Measurements from ENCODE around the gene VPS54.
"Not testable (repeated sequence)": the region's sequence is repeated elsewhere in the genome, so short reads cannot be mapped to it uniquely, and the experiment has no call there.

The VPS54 gene

DNA sequence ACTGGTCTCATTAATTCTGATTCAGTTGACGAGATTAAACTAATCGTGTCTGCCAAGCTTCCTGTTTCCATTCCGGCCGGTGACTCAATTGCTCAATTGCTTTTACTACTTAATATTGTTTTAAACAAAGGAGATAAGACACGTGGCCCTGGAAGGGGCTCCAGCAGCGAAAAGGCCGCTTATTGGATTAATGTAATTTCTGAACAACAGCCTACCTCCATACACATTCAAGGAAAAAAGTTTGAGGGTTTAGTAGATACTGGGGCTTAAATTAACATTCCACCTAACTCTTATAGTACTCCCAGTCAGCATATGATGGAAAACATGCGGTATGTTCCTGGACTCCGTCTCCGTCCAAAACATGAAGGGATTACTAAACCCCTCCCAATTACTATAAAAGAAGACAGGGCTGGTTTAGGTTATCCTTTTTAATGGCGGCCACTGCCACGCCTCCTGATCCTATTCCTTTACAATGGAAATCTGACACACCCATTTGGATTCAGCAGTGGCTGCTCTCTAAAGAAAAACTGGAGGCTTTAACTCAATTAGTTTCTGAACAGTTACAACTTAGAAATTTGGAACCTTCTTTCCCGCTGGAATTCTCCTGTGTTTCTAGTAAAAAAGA is 27.1 kb downstream of the VPS54 start:
- no peak for ATAC-seq

DNA sequence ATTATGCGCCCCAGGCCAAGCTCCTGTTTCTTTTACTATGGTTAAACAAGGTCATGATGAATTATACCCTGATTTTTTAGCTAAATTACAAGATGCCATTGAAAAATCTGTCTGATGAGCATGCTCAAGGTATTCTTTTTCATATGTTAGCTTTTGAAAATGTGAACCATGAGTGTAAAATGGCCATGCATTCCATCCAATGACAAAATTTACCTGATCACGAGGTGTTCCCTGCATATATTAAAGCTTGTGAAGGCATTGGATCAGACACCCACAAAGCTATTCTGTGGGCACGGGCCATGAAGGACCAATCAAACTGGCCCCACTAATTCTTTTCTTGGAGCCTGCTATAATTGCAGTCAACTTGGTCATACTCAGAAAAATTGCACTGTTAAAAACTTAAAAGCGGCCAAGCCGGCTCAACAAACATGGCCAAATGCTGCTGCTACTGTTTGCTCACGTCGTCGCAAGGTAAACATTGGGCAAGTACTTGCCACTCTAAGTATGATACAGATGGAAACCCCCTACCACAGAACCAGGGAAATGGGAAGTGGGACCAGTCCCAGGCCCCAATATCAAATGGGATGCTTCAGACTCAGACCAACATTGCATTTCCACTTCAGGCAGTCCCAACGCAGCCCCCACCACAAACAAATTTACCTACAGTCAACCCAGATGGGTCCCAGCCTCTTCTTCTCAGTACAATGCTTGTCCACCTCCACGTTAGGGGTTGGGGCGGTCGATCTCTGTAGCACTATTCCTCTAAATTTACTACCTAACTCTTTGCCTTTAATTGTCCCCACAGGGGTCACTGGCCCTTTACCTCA is 27.8 kb downstream of the VPS54 start:
- ATAC-seq, result not testable (repeated sequence)

DNA sequence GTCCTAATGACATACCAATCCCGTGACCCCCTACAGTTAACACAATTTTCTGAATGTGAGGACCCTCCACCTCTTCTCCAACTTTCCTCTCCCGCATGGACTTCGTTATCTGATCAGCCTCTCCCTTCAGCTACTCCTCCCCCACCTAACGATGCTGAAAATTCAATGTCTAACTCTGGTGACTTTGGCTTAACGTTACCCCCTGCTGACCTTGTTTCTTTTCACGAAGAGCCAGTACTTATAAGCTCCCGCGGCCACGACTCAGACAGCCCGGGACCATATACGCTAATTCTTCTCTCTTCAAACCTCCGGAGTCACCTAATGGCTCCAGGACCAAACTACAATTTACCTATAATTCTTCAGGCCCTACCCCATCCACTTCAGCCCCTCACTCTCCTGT is 29.2 kb downstream of the VPS54 start:
- no peak for ATAC-seq

DNA sequence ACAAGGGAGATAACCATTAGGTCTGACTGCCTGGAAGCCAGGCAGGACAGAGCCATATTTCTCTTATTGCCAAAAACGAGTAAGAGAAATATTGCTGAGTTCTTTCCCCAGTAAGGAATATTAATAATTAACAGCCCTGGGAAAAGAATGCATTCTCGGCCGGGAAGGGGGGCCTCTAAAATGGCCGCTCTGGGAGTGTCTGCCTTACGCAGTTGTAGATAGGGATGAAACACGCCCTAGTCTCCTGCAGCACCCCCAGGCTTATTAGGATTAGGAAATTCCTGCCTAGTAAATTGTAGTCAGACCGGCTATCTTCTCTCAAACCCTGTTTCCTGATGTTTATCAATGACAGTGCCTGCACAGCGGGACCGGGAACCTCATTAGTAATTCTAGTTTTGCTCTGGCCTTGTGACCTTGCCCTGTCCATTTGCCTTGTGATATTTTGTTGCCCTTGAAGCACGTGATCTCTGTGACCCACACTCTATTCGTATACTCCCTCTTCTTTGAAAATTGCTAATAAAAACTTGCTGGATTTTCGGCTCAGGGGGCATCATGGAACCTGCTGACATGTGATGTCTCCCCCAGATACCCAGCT is 30.3 kb downstream of the VPS54 start:
- ATAC-seq, result not testable (repeated sequence)

DNA sequence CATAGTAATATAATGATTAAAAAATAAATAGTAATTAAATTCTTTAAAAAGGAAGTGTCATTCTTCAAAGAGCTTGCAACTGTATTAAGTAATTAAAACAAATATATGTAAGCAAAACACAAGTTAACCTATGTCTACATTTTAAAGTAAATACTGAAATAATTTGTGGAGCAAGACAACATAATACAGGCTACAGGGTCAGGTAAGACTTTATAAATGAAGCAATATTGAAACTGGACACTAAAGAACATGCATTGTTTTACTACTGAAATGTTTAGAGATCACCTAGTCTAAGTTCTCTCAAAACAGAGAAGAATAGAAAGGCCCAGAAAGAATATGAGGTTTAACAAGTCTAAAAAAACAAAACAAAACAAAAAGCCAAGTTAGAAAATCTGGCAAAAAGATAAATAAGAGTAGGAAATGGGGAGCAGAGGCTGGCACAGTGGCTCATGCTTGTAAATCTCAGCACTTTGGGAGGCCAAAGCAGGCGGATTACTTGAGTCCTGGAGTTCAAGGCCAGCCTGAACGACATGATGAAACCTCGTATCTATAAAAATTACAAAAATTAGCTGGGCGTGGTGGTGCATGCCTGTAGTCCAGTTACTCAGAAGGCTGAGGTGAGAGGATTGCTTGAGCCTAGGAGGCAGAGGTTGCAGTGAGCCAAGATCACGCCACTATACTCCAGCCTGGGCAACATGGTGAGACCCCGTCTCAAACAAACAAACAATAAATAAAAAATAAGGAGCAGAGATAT is 34.4 kb downstream of the VPS54 start:
- ATAC-seq, result no peak

DNA sequence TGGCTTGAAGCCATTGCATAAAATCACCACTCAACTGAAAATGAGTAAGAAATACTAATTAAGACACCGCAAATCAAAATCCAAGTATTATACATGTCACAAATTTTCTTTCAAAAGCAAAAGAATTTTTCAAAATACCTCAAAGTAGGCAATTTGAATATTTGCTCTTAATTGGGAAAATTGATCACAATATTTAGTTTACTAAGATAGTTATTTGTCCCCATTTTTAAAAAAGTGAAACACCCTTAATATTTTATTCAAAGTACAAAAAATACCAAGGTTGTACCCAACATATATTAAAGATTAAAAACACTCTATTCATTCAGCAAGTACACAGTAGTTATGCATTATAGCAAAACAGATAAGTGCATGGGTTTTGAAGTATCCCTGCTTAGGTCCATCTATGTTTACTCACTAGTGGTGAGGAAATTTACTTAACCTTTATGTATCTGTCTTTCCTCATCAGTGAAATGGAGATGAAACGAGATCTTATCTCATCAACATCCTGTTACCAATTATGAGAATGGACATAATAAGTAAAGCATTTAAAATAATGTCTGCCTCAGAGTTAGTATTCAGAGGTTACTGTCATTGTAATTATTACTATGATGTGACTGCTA is 35.1 kb downstream of the VPS54 start:
- peak; percentile 21 to 51 for ATAC-seq

DNA sequence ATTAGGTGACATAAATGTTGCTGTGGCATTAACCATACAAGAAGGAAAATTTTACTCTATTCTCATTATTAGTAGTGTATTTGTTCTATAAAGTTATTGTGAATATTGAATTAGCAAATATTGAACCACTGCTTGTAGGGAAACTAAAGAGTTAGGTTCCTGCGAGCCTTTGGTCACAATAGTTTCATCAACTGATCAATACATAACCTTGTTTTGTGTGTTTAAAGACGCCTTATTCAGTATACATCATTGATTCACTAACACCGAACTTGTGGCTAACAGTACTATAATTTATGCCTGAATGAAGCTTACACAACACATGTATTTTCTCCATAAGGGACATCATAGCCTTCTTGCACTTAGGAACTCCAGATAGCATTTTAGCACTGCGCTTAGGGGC is 36.9 kb downstream of the VPS54 start:
- ATAC-seq, result no peak

DNA sequence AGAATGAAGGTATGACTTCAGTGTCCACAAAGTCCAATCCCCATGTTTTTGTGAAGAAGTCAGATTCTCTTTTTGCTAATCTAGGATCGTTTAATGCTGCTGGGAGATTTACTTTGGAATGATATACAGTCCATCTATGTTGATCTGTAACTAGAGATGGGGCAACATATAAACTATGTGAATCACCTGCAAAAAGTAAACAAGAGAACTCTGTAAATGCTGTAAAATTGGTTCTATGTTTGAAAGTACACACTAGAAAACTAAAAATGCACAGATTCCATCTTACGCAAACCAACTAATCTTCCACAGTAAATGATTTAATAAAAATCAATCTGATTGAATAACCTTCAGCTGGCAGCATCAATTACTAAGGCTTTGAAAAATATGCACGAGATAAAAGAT is 37.5 kb downstream of the VPS54 start:
- ATAC-seq, result no peak

DNA sequence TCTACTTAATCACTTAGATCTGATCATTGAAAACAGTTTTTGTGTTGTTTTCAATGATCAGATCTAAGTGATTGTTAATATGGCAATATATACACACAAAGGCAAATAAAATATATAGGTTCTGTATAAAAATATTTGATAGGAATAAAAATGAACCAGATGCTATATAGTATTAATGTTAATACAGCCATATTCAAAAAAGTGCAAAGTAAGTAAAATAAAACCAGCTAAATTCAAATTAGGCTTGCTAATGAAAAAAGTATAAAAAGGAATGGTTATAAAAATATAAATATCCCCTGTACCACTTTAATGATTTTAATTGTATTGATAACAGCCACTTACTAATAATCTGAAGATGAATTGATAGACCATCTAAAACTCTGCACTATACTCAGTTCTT is 38.4 kb downstream of the VPS54 start:
- ATAC-seq, result no peak

DNA sequence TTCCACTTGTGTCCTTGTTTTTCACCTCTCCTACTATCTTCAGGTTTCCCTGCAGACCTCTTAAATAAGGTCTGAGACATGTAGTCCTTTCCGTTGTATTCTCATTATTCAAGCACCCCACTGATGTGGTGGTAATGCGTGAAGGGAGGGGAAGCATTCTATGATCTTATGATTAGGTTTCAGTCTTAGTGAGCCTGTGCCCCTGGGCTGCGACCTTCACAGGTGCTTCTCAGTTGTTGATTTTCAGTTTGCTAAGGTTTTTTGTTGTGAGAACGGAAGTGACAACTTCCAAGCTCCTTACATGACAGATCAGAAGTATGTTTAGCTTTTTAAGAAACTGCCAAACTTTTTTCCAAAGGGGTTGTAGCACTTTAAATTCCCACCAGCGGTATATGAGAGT is 41.3 kb downstream of the VPS54 start:
- ATAC-seq, result peak; percentile 98 to 99

DNA sequence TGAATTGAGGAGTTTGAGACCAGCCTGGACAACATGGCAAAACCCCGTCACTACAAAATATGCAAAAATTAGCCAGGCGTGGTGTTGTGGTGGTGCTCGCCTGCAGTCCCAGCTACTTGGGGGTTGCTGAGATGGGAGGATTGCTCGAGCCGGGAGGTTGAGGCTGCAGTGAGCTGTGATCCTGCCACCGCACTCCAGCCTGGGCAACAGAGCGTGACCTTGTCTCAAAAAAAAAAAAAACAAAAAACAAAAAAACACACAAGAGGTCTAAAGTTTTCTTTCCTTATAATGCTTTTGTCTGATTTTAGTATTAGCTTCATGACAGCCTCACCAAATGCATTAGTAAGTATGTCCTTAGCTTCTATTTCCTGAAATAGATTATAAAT is 43.1 kb downstream of the VPS54 start:
- no peak for ATAC-seq

DNA sequence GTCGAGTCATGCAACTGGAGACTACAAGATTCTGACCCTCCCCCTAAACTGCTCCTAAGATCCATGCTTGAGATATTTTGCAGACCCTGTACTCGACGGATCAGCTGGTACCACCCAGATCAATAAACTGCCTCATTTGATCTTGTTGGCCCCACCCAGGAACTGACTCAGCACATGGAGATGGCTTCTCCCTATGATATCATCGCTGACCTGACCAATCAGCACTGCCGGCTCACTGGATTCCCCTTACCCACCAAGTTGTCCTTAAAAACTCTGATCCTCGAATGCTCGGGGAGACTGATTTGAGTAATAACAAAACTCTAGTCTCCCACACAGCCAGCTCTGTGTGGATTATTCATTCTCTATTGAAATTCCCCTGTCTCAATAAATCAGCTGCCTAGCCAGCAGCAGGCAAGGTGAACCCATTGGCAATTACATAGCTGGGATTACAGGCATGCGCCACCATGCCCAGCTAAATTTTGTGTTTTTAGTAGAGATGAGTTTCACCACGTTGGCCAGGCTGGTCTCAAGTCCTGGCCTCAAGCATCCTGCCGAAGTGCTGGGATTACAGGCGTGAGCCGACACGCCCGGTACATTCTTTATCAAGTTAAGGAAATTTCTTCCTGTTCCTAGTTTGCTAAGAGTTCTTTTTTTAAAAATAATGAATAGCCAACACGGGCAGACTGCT is 43.6 kb downstream of the VPS54 start:
- no peak for ATAC-seq

DNA sequence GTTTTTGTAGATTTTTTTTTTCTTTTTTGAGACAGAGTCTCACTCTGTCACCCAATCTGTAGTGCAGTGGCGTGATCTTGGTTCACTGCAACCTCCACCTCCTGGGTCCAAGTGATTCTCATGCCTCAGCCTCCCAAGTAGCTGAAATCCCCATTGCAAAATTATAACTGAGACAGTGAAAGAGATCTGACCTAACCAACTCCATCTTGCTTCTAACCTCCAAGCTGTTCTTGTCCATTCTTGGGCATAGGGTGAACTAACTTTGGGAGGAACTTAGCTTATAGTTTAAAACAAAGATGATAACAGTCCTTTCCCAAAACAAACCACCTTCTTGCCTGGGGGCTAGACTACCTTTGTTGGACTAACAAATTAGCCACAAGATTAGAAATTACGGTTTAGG is 44.2 kb downstream of the VPS54 start:
- ATAC-seq, result not testable (repeated sequence)

DNA sequence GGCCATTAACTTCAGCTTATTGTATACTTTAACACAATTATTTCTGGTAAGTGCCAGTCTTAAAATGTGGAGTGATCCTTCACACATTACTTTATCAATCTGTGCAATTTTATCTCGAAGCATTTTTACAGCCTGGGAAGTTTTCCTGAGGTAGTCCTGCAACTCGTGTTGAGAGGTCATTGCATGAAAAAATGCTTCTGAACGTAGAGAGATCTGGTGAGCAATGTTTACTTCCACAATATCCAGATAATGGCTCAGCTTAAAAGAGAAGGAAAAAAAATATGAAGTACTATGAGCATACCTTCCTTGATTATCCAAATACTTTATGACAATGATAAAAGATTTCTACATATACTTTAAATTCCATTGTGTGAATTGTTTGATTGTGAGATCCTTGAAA is 57.0 kb downstream of the VPS54 start:
- no peak for ATAC-seq

DNA sequence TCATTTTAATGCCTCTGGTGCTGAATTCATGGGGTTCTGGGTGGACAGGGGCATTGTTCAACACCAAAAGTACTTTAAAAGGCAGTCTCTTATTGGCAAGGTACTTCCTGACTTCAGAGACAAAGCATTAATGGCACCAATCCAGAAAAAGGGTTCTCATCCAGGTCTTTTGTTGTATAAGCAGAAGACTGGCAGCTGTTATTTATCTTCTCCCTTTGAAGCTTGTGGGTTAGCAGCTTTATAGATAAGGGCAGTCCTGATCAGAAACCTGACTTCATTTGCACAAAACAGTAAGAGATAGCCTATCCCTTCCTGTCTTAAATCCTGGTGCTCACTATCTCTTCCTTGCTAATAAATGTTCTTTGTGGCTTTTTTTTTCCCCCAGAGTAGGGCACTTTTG is 68.8 kb downstream of the VPS54 start:
- no peak for ATAC-seq

DNA sequence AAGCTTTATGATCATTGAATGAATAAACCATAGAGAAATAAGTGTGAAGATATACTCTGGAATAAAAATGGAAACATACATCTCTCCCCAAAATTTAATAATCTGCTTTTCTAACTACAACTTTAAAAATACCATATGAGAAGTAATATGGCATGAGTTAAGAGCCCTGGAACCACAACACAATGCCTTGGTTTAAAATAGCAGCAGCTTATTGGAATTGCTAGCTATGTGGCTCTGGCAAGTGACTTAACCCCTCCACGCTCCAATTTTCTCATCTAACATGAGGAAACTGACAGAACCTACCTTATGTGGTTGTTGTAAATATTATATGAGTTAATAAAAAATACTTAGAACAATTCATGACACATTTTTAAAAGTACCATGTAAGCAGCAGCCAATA is 76.4 kb downstream of the VPS54 start:
- ATAC-seq, result no peak

DNA sequence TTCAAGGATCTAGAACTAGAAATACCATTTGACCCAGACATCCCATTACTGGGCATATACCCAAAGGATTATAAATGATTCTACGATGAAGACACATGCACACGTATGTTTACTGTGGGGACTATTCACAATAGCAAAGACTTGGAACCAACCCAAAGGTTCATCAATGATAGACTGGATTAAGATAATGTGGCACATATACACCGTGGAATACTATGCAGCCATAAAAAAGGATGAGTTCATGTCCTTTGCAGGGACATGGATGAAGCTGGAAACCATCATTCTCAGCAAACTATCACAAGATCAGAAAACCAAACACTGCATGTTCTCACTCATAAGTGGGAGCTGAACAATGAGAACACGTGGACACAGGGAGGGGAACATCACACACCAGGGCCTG is 87.1 kb downstream of the VPS54 start:
- ATAC-seq, result not testable (repeated sequence)

DNA sequence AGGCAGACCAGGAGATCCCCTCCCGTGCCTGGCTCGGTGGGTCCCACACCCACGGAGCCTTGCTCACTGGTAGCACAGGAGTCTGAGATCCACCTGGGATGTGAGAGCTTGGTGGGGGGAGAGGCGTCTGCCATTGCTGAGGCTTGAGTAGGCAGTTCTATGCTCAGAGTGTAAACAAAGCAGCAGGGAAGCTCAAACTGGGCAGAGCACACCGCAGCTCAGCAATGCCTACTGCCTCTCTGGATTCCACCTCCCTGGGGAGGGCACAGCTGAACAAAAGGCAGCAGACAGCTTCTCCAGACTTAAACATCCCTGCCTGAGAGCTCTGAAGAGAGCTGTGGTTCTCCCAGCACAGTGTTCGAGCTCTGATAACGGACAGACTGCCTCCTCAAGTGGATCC is 92.4 kb downstream of the VPS54 start:
- ATAC-seq, result no peak

DNA sequence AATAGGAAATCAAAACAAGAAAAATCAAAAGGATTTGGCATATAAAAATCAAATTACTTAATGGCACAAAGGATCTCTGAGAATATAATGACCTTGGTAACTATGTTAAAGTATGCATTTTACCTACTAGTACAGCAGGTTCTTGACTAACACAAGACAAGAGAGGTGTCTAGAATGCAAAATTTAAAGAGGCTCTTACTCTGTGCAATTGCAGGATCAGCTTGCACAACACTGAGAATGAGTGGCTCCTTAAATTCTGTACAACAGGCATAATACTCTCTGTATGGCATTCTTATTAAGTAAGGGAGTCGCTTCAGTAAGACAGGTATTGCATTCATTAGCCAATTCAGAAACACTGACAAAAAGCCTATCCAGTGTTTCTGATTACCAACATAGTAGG is 104.9 kb downstream of the VPS54 start:
- no peak for ATAC-seq

DNA sequence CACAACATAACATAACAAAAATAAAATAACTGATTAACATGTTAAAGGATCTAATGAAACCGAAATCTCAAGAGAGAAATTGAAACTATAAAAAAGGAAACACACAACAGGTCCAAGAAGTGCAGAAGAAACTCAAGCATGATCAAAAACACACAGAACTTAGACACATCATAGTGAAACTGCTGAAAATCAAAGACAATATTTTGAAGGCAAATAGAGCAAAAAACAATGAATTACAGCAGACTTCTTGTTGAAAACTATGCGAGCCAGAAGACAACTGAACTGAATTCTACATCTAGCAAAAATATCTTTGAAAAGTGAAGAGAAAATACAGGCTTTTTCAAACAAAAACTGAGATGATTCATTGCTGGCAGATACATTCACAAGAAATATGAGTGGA is 116.2 kb downstream of the VPS54 start:
- peak; percentile 41 to 65 for ATAC-seq

DNA sequence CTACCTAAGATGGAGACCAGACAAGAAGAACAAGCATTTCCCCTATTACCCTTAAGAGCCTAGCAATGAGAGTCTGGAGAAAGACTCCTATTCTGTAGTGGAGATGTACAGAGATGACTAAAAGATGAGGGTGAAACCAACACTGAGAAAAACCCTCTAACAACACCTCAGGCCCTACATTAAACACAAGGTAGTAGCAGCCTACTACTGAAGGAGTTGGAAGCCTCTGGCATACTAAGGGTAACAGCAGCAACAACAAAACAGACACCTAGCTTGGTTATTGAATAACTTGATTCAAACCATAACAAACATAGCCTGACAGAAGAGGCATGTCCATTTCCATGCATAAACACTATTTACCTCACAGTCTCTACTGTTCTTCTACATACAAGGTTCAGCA is 117.1 kb downstream of the VPS54 start:
- peak in 1 of 2 donors; percentile 24 for ATAC-seq

DNA sequence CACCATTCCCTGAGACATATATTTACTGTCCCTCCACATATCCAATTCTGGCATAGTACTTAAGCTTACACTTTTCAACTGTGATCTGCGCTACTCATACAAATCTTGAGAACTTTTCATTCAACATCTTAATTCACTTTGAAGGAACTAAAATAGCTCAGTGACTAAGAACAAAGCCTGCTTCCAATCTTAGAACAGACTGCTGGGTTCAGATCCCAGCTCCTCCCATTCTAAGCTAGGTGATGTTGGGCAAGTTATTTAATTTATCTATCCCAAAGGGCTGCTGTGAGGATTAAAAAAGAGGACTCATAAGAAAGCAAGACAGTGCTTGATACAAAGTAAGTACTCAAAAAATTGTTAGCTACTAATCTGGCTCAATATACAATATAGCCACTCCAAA is 119.6 kb downstream of the VPS54 start:
- ATAC-seq, result no peak

All from activated CD4-positive, CD25-positive, alpha-beta regulatory T cell treated with anti-CD3 and anti-CD28 coated beads, Interleukin-2, amount 50 U/mL, for 24 hours (primary cell).